KMS-11 (cell line): ENCODE data around the gene NTN4.

ENCODE experiments used
- H2AFZ ChIP-seq: fragments of 200-600 bp; sonication (generic); 2 replicates; pipeline ENCODE4 v1.6.1; 2016; ENCODE audit warnings: antibody characterized with exemption, mixed run types, low read depth
- H3K27ac ChIP-seq: fragments of 200-600 bp; sonication (generic); 2 replicates; pipeline ENCODE4 v1.6.1; 2016; ENCODE audit warnings: mild to moderate bottlenecking, mixed run types
- H3K27me3 ChIP-seq: fragments of 200-600 bp; sonication (generic); 2 replicates; pipeline ENCODE4 v1.6.1; 2017; ENCODE audit warnings: mild to moderate bottlenecking, low read depth, mixed run types, moderate library complexity; ENCODE audit not compliant: insufficient read depth
- H3K36me3 ChIP-seq: fragments of 200-600 bp; sonication (generic); 2 replicates; pipeline ENCODE4 v1.6.1; 2017; ENCODE audit warnings: mild to moderate bottlenecking, mixed run types; ENCODE audit not compliant: insufficient read depth
- H3K4me1 ChIP-seq: fragments of 200-600 bp; sonication (generic); 2 replicates; pipeline ENCODE4 v1.6.1; 2016; ENCODE audit warnings: mild to moderate bottlenecking, low read depth, mixed run types; ENCODE audit not compliant: poor library complexity, severe bottlenecking
- H3K4me2 ChIP-seq: fragments of 200-600 bp; sonication (generic); 2 replicates; pipeline ENCODE4 v1.7.0; 2016; ENCODE audit warnings: mild to moderate bottlenecking, mixed run types
- H3K4me3 ChIP-seq: fragments of 200-600 bp; sonication (generic); IDR thresholded peaks from 2 replicates; pipeline ENCODE4 v1.6.1; 2017; ENCODE audit warnings: low read depth, low read length, mixed read lengths; ENCODE audit not compliant: insufficient read depth
- H3K79me2 ChIP-seq: fragments of 200-600 bp; sonication (generic); 2 replicates; pipeline ENCODE4 v1.6.1; 2016; ENCODE audit warnings: low read depth, mixed run types; ENCODE audit not compliant: insufficient read depth
- H3K9ac ChIP-seq: fragments of 200-600 bp; sonication (generic); 2 replicates; pipeline ENCODE4 v1.6.1; 2016; ENCODE audit warnings: mild to moderate bottlenecking, mixed run types
- H4K20me1 ChIP-seq: fragments of 200-600 bp; sonication (generic); 2 replicates; pipeline ENCODE4 v1.6.1; 2016; ENCODE audit warnings: mild to moderate bottlenecking, mixed run types; ENCODE audit not compliant: insufficient read depth
- CTCF ChIP-seq: fragments of 200-600 bp; sonication (generic); conservative IDR thresholded peaks from 2 replicates; pipeline ENCODE4 v1.6.1; 2017; ENCODE audit warnings: low read depth, mild to moderate bottlenecking, antibody characterized with exemption, low read length, moderate library complexity, mixed read lengths

The NTN4 gene

GRCh38 chr12:95766356-95767019, 24.1 kb downstream of the NTN4 start:
- no peak overlapping the region for H3K27ac ChIP-seq
- no peaks in the 10 kb centered on the region for H4K20me1 ChIP-seq
- no peak for TF ChIP-seq CTCF
- H3K4me3 ChIP-seq = no peak overlapping the region
- no peaks in the 10 kb centered on the region for H3K27me3 ChIP-seq
- no peaks in the 10 kb centered on the region for H3K79me2 ChIP-seq
- H2AFZ ChIP-seq = no peak overlapping the region
- no peaks in the 10 kb centered on the region for H3K36me3 ChIP-seq
- H3K4me1 ChIP-seq = peaks cover 27% of the 10 kb centered on the region
- H3K9ac ChIP-seq = no peak overlapping the region
- no peak overlapping the region for H3K4me2 ChIP-seq

- Histone ChIP-seq H3K4me1 (peaks cover 29% of the 10 kb centered on the region), H3K79me2 (no peaks in the 10 kb centered on the region), H3K36me3 (no peaks in the 10 kb centered on the region), H3K4me2 (no peak overlapping the region), H2AFZ (no peak overlapping the region), H3K27ac (no peak overlapping the region), H3K9ac (no peak overlapping the region), H4K20me1 (no peaks in the 10 kb centered on the region), H3K4me3 (no peak overlapping the region), H3K27me3 (no peaks in the 10 kb centered on the region)
- no peak for TF ChIP-seq CTCF
Measured at GRCh38 chr12:95764848-95765247, 25.7 kb downstream of the NTN4 start.

- no peak overlapping the region for H3K4me3 ChIP-seq
- no peaks in the 10 kb centered on the region for H4K20me1 ChIP-seq
- H3K27ac ChIP-seq = no peak overlapping the region
- H2AFZ ChIP-seq = no peak overlapping the region
- no peaks in the 10 kb centered on the region for H3K79me2 ChIP-seq
- no peak for TF ChIP-seq CTCF
- H3K27me3 ChIP-seq = no peaks in the 10 kb centered on the region
- no peak overlapping the region for H3K9ac ChIP-seq
- H3K4me2 ChIP-seq = no peak overlapping the region
- H3K4me1 ChIP-seq = peaks cover 29% of the 10 kb centered on the region
- H3K36me3 ChIP-seq = no peaks in the 10 kb centered on the region
Measured at GRCh38 chr12:95763809-95764253, 26.7 kb downstream of the NTN4 start.

GRCh38 chr12:95762123-95762785, 28.3 kb downstream of the NTN4 start:
- H3K79me2 ChIP-seq = no peaks in the 10 kb centered on the region
- H4K20me1 ChIP-seq = no peaks in the 10 kb centered on the region
- no peaks in the 10 kb centered on the region for H3K27me3 ChIP-seq
- no peaks in the 10 kb centered on the region for H3K36me3 ChIP-seq
- peak overlapping the region; percentile 41; the same call in 1 of the 2 replicates for H3K27ac ChIP-seq
- no peak overlapping the region for H3K4me3 ChIP-seq
- no peak overlapping the region for H3K9ac ChIP-seq
- peak overlapping the region; percentile 58 for H3K4me2 ChIP-seq
- H2AFZ ChIP-seq = no peak overlapping the region
- no peak for TF ChIP-seq CTCF
- peaks cover 29% of the 10 kb centered on the region for H3K4me1 ChIP-seq
